Measurements from ENCODE around the gene SLC22A23.

SLC22A23 gene

GRCh38 chr6:3370361-3371221 lies 86.3 kb downstream of the SLC22A23 start:
- DNase-seq (ENCODE audit: low spot score) = no peak

- DNase-seq (ENCODE audit: low spot score) = no peak
These were observed 86.9 kb downstream of the SLC22A23 start for GRCh38 chr6:3369985-3370360.

- DNase-seq (ENCODE audit: low spot score) = no peak
These were observed 88.2 kb downstream of the SLC22A23 start for GRCh38 chr6:3368685-3369084.

GRCh38 chr6:3367630-3368029 lies 89.2 kb downstream of the SLC22A23 start:
- no peak for DNase-seq (ENCODE audit: low spot score)

GRCh38 chr6:3366596-3367413 lies 90.0 kb downstream of the SLC22A23 start:
- DNase-seq (ENCODE audit: low spot score) = no peak

GRCh38 chr6:3364391-3364790 lies 92.5 kb downstream of the SLC22A23 start:
- DNase-seq (ENCODE audit: low spot score) = no peak

GRCh38 chr6:3363296-3364025 lies 93.4 kb downstream of the SLC22A23 start:
- peak; percentile 91 for DNase-seq (ENCODE audit: low spot score)

GRCh38 chr6:3361312-3362037 lies 95.4 kb downstream of the SLC22A23 start:
- DNase-seq (ENCODE audit: low spot score) = no peak

GRCh38 chr6:3360727-3361045 lies 96.2 kb downstream of the SLC22A23 start:
- DNase-seq (ENCODE audit: low spot score) = no peak

GRCh38 chr6:3359973-3360726 lies 96.7 kb downstream of the SLC22A23 start:
- DNase-seq (ENCODE audit: low spot score) = peak; percentile 49

GRCh38 chr6:3359101-3359752 lies 97.6 kb downstream of the SLC22A23 start:
- DNase-seq (ENCODE audit: low spot score) = no peak

- DNase-seq (ENCODE audit: low spot score) = no peak
These were observed 98.3 kb downstream of the SLC22A23 start for GRCh38 chr6:3358413-3359100.

- no peak for DNase-seq (ENCODE audit: low spot score)
These were observed 99.2 kb downstream of the SLC22A23 start for GRCh38 chr6:3357678-3358077.

GRCh38 chr6:3356824-3357420 lies 99.9 kb downstream of the SLC22A23 start:
- DNase-seq (ENCODE audit: low spot score) = peak; percentile 46

- peak; percentile 63 for DNase-seq (ENCODE audit: low spot score)
These were observed 100.6 kb downstream of the SLC22A23 start for GRCh38 chr6:3356056-3356823.

GRCh38 chr6:3355358-3356055 lies 101.3 kb downstream of the SLC22A23 start:
- no peak for DNase-seq (ENCODE audit: low spot score)

- no peak for DNase-seq (ENCODE audit: low spot score)
These were observed 101.9 kb downstream of the SLC22A23 start for GRCh38 chr6:3355011-3355357.

- DNase-seq (ENCODE audit: low spot score) = no peak
These were observed 102.9 kb downstream of the SLC22A23 start for GRCh38 chr6:3353939-3354338.

Measured in LoVo (cell line).